ENCODE measurements around the gene CALN1.

Gene CALN1

GRCh38 chr7:72087926-72088325 is 324.2 kb downstream of the CALN1 start:
- no peaks in the 10 kb centered on the region for H3K27me3 ChIP-seq (ENCODE audit: insufficient read depth, insufficient read length)
- no peak overlapping the region for H3K9ac ChIP-seq (ENCODE audit: insufficient read length, low read depth)
- DNase-seq (ENCODE audit: low read depth, low spot score) = no peak
- H3K4me1 ChIP-seq (ENCODE audit: insufficient read depth, insufficient read length) = no peaks in the 10 kb centered on the region
- peaks cover 6% of the 10 kb centered on the region; the same call in 1 of the 2 replicates for H3K9me3 ChIP-seq (ENCODE audit: insufficient read depth, low read length)
- H3K4me3 ChIP-seq (ENCODE audit: insufficient read length, low read depth) = no peak overlapping the region
- H3K36me3 ChIP-seq (ENCODE audit: insufficient read depth, insufficient read length, low read length) = no peaks in the 10 kb centered on the region
- TF ChIP-seq YY1 (IDR thresholded peaks at IDR 0.05; ENCODE audit: insufficient read depth, insufficient read length) (no peak), ZNF274 (IDR thresholded peaks at IDR 0.05; ENCODE audit: low read depth, low read length) (no peak), SUZ12 (IDR thresholded peaks at IDR 0.05; ENCODE audit: extremely low read depth, insufficient read depth, insufficient read length) (no peak)

DNA sequence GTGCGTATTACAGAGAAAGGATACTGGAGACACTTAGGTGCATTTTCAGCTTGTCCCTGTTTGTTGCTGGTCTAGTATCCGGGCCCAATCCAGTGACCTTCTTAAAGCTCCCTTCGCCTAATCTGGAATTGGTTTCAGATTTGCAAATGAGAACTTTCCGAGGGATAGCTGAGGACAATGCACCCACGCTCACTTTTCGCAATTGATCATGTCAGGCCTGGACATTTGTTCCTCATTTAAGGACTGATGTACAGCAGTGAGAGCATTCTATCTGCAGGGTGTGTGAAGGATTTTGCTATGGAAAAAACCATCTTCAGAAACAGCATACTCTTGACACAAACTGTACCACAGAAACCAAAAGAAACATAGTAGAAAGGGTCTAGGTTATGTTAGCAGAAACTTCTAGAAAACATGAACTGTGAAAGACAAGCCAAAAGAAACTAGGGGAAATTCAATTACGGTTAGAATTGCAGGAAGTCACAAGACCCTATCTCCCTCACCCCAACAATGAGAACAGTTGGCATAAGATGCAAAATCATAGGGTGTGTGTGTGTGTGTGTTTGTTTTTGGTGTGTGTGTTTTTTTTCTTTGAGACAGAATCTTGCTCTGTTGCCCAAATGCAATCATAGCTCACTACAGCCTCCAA is 331.1 kb downstream of the CALN1 start:
- DNase-seq (ENCODE audit: low read depth, low spot score) = no peak
- Histone ChIP-seq H3K4me1 (ENCODE audit: insufficient read depth, insufficient read length) (no peaks in the 10 kb centered on the region), H3K4me3 (ENCODE audit: insufficient read length, low read depth) (no peak overlapping the region), H3K9me3 (ENCODE audit: insufficient read depth, low read length) (no peaks in the 10 kb centered on the region), H3K27me3 (ENCODE audit: insufficient read depth, insufficient read length) (no peaks in the 10 kb centered on the region), H3K36me3 (ENCODE audit: insufficient read depth, insufficient read length, low read length) (no peaks in the 10 kb centered on the region), H3K9ac (ENCODE audit: insufficient read length, low read depth) (no peak overlapping the region)
- TF ChIP-seq ZNF274 (IDR thresholded peaks at IDR 0.05; ENCODE audit: low read depth, low read length) (no peak), SUZ12 (IDR thresholded peaks at IDR 0.05; ENCODE audit: extremely low read depth, insufficient read depth, insufficient read length) (no peak), YY1 (IDR thresholded peaks at IDR 0.05; ENCODE audit: insufficient read depth, insufficient read length) (no peak)

- no peaks in the 10 kb centered on the region for H3K9me3 ChIP-seq (ENCODE audit: insufficient read depth, low read length)
- no peaks in the 10 kb centered on the region for H3K27me3 ChIP-seq (ENCODE audit: insufficient read depth, insufficient read length)
- H3K9ac ChIP-seq (ENCODE audit: insufficient read length, low read depth) = no peak overlapping the region
- no peak for TF ChIP-seq SUZ12 (IDR thresholded peaks at IDR 0.05; ENCODE audit: extremely low read depth, insufficient read depth, insufficient read length)
- no peak for TF ChIP-seq ZNF274 (IDR thresholded peaks at IDR 0.05; ENCODE audit: low read depth, low read length)
- TF ChIP-seq YY1 (IDR thresholded peaks at IDR 0.05; ENCODE audit: insufficient read depth, insufficient read length) = no peak
- no peaks in the 10 kb centered on the region for H3K4me1 ChIP-seq (ENCODE audit: insufficient read depth, insufficient read length)
- no peak overlapping the region for H3K4me3 ChIP-seq (ENCODE audit: insufficient read length, low read depth)
- no peak for DNase-seq (ENCODE audit: low read depth, low spot score)
- no peaks in the 10 kb centered on the region for H3K36me3 ChIP-seq (ENCODE audit: insufficient read depth, insufficient read length, low read length)
Measured at GRCh38 chr7:72080341-72080766, 331.8 kb downstream of the CALN1 start.

GRCh38 chr7:72078856-72079255 is 333.3 kb downstream of the CALN1 start:
- Histone ChIP-seq H3K4me3 (ENCODE audit: insufficient read length, low read depth) (no peak overlapping the region), H3K27me3 (ENCODE audit: insufficient read depth, insufficient read length) (no peaks in the 10 kb centered on the region), H3K4me1 (ENCODE audit: insufficient read depth, insufficient read length) (no peaks in the 10 kb centered on the region), H3K36me3 (ENCODE audit: insufficient read depth, insufficient read length, low read length) (no peaks in the 10 kb centered on the region), H3K9ac (ENCODE audit: insufficient read length, low read depth) (no peak overlapping the region), H3K9me3 (ENCODE audit: insufficient read depth, low read length) (no peaks in the 10 kb centered on the region)
- DNase-seq (ENCODE audit: low read depth, low spot score) = no peak
- TF ChIP-seq SUZ12 (IDR thresholded peaks at IDR 0.05; ENCODE audit: extremely low read depth, insufficient read depth, insufficient read length) = no peak
- TF ChIP-seq ZNF274 (IDR thresholded peaks at IDR 0.05; ENCODE audit: low read depth, low read length) = no peak
- no peak for TF ChIP-seq YY1 (IDR thresholded peaks at IDR 0.05; ENCODE audit: insufficient read depth, insufficient read length)

- no peaks in the 10 kb centered on the region for H3K27me3 ChIP-seq (ENCODE audit: insufficient read depth, insufficient read length)
- H3K36me3 ChIP-seq (ENCODE audit: insufficient read depth, insufficient read length, low read length) = no peaks in the 10 kb centered on the region
- DNase-seq (ENCODE audit: low read depth, low spot score) = no peak
- TF ChIP-seq ZNF274 (IDR thresholded peaks at IDR 0.05; ENCODE audit: low read depth, low read length) (no peak), YY1 (IDR thresholded peaks at IDR 0.05; ENCODE audit: insufficient read depth, insufficient read length) (no peak)
- no peaks in the 10 kb centered on the region for H3K4me1 ChIP-seq (ENCODE audit: insufficient read depth, insufficient read length)
- no peak overlapping the region for H3K9ac ChIP-seq (ENCODE audit: insufficient read length, low read depth)
- no peak overlapping the region for H3K4me3 ChIP-seq (ENCODE audit: insufficient read length, low read depth)
- no peaks in the 10 kb centered on the region for H3K9me3 ChIP-seq (ENCODE audit: insufficient read depth, low read length)
Measured at GRCh38 chr7:72078301-72078700, 333.8 kb downstream of the CALN1 start.

DNA sequence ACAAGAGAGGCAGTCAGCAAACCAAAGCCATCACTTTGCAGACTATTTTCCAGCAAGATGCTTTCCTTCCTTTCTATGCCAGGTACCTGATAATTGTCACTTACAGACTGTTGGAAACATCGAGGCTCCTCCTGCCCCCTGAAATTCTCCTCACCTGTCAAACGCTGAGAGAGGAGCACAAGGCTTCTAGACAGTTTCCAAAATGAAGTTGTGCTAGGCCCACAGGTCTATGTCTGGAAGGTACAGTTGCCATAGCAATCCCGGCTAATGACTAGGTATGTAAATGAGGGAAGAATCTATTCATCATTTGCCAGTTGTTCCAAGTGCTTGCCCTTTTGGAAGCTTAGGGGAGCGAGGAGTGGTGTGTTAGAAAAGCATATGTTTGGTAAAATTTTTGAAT is 334.4 kb downstream of the CALN1 start:
- TF ChIP-seq ZNF274 (IDR thresholded peaks at IDR 0.05; ENCODE audit: low read depth, low read length) (no peak), YY1 (IDR thresholded peaks at IDR 0.05; ENCODE audit: insufficient read depth, insufficient read length) (no peak), SUZ12 (IDR thresholded peaks at IDR 0.05; ENCODE audit: extremely low read depth, insufficient read depth, insufficient read length) (no peak)
- no peaks in the 10 kb centered on the region for H3K36me3 ChIP-seq (ENCODE audit: insufficient read depth, insufficient read length, low read length)
- H3K4me1 ChIP-seq (ENCODE audit: insufficient read depth, insufficient read length) = no peaks in the 10 kb centered on the region
- no peak overlapping the region for H3K9ac ChIP-seq (ENCODE audit: insufficient read length, low read depth)
- no peak overlapping the region for H3K4me3 ChIP-seq (ENCODE audit: insufficient read length, low read depth)
- no peaks in the 10 kb centered on the region for H3K27me3 ChIP-seq (ENCODE audit: insufficient read depth, insufficient read length)
- no peak for DNase-seq (ENCODE audit: low read depth, low spot score)
- no peaks in the 10 kb centered on the region for H3K9me3 ChIP-seq (ENCODE audit: insufficient read depth, low read length)

DNA sequence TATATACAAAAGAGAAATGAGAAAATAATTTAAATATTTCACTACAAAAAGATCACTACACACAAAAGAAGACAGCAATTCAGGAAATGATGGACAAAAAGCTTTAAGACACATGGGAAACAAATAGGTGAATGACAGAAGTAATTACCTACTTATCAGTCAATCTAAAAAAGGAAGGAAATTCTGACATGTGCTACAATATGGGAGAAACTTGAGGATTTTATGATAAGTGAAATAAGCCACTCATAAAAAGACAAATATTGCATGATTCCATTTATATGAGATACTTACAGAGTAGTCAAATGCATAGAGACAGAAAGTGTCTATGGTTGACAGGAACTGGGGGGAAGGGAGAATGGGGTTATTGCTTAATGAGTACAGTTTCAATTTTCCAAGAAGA is 339.2 kb downstream of the CALN1 start:
- no peak for DNase-seq (ENCODE audit: low read depth, low spot score)
- no peaks in the 10 kb centered on the region for H3K27me3 ChIP-seq (ENCODE audit: insufficient read depth, insufficient read length)
- H3K9me3 ChIP-seq (ENCODE audit: insufficient read depth, low read length) = peaks cover 8% of the 10 kb centered on the region; the same call in 1 of the 2 replicates
- no peak overlapping the region for H3K4me3 ChIP-seq (ENCODE audit: insufficient read length, low read depth)
- no peaks in the 10 kb centered on the region for H3K4me1 ChIP-seq (ENCODE audit: insufficient read depth, insufficient read length)
- TF ChIP-seq SUZ12 (IDR thresholded peaks at IDR 0.05; ENCODE audit: extremely low read depth, insufficient read depth, insufficient read length) (no peak), ZNF274 (IDR thresholded peaks at IDR 0.05; ENCODE audit: low read depth, low read length) (no peak), YY1 (IDR thresholded peaks at IDR 0.05; ENCODE audit: insufficient read depth, insufficient read length) (no peak)
- no peaks in the 10 kb centered on the region for H3K36me3 ChIP-seq (ENCODE audit: insufficient read depth, insufficient read length, low read length)
- H3K9ac ChIP-seq (ENCODE audit: insufficient read length, low read depth) = no peak overlapping the region
